Stimulated activated CD8-positive, alpha-beta memory T cell treated with anti-CD3 and anti-CD28 coated beads, Interleukin-7, amount 100 ng/mL, for 4 hours (primary cell): Measurements from ENCODE around the gene IST1.
A peak's percentile ranks its signal among the peaks of the same experiment; 100 is the strongest.
"Not testable (repeated sequence)": the region's sequence is repeated elsewhere in the genome, so short reads cannot be mapped to it uniquely, and the experiment has no call there.

Experiments
- DNase-seq, 2 donors: peaks; one replicate each; pipeline ENCODE4 v3.0.0-alpha.2; 2020; ENCODE audit warnings: low read depth in 2 of 2

IST1 gene

DNA sequence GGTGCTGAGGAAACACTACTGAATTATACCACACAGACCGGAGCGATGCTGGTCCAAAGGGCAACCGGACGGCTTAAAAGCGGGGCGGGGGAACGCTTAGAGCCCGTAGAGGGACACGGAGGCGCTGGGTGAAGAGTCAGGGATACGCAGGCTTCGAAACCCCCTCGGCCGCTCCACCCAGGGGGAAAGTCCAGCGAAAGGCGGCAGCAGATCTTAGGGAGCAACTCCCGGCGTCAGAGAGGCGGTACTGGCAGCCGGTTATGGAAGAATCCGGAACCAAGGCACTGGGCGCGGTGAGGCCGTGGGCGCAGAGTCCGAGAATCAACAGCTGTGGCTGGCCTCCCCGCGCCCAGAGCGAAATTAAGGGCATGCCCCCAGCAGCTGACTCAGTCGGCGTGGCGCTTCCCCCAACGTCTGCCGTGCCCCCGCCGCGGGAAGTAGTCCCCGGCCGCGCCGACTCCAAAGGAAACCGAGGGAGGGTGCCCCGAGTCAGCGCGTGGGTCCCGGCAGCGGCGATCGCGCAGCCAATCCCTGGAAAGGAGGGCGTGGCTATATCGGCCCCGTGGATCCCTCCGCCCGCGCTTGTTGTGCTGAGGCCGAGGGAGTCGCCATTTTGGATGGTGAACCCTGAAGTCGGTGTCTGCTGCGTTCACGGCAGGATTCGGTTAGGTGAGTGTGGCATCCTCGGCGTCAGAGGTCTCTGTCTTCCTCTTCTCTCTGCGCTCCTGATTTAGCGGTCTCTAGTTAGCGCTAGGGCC lies at the start of gene IST1:
IST1 (plus strand) TSS at position 611 of the 758 bp plus-strand sequence. CDS start 20,110 bp downstream, outside the sequence.
- DNase-seq = peak; percentile 96 to 98

DNA sequence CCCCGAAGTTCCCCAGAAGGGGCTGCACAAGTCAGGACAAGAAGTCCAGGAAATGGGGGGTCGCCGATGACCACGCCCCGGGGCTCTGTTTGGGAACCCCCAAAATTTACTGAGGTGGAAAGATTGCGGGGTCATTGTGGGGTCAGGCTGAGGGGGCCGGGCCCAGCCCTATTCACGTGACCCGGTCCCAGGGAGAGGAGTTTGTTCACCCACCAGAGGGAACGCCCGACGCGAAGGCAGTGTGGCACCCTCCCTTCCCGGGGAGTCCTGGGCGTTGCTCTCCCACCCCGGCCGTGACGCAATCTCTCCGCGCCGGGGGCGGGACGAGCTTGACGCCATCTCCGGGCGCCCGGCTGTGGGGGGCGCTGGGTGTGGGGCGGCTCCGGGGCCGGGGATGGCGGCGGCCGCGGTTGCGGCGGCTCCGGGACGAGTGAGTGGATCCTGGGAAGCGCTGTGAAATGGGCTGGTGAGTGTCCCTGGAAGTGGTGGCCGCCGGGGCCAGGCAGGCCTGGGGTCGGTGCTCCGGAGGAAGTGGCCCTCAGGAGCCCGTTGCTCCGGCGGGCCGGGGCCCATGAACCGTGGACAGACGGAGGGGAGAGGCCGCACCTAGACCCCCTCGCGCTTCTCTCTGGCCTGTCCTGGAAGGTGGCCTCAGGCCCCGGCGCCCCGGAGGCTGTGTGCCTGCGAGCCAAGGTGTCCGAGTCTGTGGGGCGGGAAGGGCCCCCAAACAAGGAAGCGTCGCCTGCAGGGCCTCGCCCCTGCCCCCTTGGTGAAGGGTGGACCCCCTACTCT lies 49.5 kb upstream of the IST1 start, which contains the start of gene ATXN1L:
ATXN1L (plus strand) TSS at position 338 of the 792 bp plus-strand sequence. CDS start 3,765 bp downstream, outside the sequence.
- peak; percentile 75 to 87 for DNase-seq

DNA sequence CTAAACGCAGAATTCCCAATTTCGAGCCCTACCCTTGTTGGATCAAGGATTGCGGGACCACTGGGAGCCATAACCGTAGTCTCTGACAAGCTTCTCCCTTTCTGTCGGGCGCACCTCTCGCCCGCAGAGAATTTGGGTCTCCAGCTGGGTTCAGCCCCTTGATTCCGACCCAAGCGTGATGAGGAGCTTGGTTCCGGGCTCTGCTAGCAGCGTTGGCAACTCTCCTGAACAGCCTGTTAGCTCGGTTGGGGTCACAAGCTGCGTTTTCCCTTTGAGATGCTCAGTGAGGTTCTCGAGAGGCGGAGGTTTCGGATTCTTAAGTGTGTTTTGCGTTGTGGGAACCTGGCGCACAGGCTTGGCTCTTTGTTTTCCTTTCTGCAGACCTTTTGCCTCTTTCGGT lies 48.9 kb upstream of the IST1 start:
- DNase-seq = no peak

DNA sequence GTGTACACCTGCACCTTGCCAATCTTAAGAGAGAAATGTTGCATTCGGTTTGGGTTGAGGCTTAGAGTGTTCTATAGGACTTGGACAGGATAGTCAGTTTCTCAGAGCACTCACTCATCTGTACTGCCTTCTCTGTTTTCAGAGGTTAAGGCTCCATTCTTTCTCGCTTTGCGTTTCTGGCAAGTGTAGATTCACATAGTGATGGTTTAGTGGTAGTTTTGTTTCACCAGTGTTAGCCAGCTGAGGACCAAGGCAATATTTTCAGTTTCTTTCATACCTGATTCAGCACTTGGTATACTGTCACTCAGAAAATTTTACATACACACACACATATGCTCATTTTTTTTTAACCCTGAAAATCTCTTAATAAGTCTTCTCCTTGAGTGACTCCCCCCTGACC lies 48.2 kb upstream of the IST1 start:
- no peak for DNase-seq

DNA sequence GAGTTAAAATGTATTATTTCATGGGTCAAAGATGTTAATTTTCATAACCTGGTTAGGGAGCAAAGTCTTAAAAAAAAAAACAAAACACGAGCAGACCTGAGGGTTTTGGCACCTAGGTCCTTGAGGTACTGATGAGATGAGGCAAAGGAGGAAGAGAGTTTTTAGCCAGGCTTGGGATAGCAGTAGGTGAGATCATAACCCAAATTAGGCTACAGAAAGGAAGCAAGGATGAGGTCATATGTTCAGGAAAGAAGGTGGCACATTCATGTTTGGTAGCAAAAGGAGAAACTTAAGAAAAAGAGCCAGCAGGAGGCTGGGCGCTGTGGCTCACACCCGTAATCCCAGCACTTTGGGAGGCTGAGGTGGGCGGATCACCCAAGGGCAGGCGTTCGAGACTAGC lies 46.7 kb upstream of the IST1 start:
- no peak for DNase-seq

DNA sequence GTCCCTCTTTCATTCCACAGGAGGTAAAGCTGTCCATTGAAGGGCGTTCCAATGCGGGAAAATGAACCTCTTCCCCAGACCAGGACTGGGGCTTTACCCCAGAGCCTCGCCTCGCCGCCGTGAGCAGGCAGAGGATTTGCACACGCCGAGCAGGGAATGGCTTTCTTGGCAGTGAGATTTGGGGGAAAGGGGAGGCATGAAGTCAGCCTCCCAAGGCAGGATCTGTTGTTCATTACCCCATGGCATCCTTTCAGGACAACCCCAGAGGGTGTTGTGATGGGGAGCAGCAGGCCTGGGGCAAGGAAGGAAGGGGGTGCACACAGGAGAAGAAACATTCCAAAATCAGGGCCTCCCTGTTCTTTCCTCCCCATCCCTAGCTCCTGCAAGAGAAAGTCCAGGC lies 43.6 kb upstream of the IST1 start:
- no peak for DNase-seq

DNA sequence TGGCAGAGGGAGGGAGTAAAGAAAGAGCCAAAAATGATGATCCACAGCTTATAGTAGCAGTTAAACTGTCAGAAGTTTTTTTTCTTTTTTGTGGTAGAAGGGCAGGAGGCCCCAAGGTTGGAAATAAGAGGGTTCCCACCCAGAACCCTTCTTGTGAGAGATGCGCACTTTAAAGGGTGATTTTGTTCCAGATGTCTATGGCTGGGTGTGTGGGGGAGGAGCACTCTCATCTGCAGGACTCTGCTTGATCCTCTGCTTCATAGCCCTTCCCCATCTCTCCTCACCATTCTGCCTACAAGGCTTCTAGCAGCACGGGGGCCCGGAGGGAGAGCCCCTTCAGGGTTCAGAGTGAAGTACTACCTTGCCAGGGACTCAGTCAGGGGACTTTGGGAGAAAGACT lies 43.2 kb upstream of the IST1 start:
- no peak for DNase-seq

DNA sequence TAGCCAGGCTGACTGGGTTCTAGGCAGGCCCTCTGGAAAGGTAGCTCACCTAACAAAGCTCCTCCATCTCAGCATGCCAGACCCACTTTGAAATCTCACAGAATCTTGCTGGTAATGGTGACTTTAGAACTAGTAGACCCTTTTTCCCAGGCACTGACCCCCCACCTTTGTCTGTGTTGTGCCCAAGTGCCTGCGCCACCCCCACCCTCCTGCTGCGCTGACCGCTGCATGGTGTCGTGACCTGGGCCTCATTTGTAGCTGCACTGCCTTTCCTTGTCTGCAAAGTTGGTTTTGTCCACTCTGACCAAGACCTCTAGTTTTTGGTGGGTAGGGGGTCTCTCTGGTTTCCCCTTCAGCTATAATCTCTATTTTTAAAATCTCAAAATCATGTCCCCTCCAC lies 42.8 kb upstream of the IST1 start:
- no peak for DNase-seq

DNA sequence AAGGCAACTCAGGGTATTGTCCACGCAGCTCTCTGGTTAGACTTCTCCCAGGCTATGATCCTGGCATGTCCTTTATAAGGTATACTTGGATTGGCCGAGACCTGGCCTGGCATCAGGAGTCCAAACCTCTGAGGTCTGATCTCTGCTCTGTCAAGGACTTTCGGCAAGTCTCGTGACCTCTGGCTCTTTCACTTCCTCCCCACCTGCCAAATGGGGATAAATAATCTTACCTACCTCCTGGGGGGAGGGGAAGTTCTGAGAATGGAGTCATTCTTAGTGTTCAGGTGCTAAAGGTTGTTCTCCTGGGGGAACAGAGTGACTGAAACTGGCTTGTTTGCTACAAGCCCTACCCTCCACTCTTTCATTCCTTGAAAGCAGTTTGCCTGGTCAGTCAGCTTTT lies 41.9 kb upstream of the IST1 start:
- DNase-seq = no peak

DNA sequence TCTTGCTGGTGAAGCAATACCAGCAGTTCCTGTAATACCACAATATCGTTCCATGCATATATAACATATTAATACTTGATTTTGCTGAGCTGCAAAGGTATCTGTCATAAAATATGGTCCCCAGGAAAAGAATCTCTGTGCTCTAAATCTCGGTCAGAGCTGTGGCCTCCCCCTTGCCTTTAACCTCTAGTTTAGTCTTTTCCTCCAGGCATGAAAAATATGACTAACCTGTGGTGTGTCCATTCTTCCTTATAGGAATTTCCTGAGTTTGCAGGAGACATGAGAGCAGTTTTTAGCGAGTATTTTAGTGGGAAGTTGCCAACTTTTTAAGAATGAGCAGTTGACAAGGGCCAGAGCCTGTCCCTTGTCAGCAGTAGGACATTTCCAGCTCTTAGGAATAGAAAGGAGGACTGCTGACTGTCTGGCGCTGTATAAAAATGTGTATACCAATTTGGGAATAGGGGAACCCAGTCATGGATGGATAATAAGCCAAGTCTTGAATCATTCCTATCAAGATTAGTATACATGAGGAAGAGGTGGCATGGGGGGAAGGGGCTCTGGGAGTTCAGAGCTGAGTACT lies 40.9 kb upstream of the IST1 start:
- no peak for DNase-seq

DNA sequence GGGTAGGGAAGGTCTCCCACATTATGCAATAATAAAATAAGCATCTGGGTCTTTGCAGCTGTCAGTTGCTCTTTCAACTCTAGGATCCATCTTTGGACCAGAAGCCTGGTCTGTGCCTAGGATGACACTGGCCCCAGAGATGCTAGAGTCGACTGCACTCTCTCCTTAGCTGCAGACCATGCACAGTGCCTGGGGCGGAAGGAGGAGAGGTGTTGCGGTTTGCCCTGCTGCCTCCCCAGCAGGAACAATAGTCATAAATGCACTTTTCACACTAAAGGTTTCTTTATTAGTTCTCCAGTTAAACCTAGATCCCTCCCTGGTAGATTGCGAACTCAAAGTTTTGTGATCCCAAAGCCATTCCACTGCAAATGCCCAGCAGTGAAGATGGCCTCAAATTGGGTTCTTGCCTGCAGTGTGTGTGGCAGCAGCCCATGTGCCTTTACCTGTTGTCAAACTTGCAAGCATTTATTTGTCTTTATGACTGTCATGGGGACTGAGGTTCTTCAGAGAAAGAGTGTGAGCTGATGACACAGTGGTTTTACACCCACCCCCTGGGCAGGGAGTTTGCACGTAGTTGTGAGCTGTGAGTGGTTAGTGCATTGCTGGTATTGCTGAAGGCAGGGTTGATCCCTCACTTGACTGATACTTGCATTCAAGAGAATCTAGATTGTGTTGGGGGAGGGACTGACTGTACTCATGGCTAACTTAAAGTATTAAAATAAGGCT lies 39.2 kb upstream of the IST1 start:
- peak in 1 of 2 donors; percentile 10 for DNase-seq

DNA sequence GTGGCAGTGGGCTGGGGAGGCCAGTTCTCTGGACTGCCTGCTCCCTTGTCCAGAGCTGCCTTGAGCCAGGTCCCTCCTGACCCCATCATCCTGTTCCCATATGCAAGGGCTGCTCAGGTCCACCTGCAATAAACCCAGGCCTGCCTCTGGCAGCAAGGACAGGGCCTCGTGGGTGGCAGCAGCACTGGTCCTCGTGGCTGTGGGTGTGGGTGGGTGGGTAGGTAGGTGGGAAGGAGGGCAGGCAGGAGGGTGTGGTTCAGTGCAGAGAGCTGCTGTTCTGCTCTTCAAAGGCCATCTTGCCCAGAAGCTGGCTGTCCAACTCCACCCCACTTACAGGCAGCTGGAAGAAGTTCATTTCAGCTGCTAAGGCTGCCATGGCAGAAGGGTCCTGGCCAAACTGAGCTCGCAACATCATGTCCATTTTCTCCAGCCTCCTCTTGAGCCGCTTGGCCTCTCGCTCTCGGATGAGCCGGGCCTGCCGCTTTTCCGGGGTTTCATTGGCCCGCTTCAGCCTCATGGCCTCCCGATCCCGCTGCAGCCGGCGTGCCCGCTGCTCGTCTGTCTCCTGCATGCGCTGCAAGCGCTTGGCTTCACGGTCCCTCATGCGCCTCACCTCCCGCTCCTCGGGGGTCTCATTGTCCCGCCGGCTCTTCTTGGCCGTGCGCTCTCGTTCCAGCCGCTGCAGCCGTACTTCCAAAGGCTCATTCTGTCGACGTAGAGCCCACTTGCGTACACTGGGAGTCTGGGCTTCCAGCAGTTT lies 35.4 kb upstream of the IST1 start:
- no peak for DNase-seq

DNA sequence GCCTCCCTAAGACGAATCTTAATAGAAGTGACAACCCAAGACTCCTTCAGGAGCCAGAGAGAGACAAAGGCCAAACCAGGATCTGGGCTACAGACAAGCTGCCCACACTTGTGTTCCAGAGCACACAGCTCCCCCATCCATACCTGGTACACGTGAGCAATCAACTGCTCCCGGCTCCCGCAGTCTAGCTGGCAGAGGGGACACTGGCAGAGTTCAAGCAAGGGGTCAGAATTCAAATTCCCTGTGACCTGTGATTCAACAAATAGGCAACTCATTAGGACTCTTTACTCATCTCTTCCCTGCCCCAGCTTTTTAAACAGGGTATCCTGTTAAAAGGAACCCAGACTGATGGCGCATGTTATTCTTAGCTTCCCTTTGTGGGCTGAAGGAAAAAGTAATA lies 31.3 kb upstream of the IST1 start:
- DNase-seq = no peak

DNA sequence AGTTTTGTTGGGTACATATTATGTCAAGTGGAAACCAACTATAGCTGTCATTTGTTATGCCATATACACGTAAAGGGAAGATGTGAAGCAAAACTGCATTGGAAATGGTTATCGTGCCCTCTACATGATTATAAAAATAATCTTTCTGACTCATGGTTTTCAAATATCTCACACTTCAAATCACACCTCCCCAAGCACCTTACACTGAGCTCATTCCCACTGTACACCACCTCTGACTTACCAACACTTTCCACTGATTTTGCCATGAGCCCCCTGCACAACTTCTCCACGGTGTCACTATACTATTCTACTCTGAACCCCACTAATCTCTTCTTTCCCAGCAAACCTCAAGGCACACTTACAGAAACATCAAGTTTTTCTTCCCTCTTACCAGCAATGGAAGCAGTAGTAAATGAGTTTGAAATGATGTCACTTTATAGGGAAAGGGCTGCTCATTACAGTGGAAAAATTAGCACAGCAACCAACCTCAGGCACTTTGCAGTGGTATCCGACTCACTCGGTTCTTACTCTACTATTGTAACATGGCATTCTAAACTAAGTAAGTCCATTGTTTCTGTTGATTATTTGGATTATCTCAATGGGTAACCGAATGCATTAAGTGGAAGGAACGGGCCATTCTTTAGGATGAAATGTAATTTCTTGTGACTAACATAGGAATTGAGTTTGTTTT lies 30.0 kb upstream of the IST1 start:
- no peak for DNase-seq

DNA sequence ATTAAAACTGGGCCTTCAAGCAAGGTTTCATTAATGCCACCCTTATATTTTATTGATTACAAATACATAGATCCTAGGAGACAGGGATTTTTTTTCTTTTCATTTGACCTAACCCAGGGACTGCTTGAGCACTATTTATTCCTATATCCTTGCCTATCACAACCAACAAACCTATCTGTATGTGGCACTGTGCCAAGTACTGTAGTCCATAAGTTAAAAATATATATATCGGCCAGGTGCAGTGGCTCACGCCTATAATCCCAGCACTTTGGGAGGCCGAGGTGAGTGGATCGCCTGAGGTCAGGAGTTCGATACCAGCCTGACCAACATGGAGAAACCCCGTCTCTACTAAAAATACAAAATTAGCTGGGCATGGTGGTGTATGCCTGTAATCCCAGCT lies 28.2 kb upstream of the IST1 start:
- not testable (repeated sequence) for DNase-seq

DNA sequence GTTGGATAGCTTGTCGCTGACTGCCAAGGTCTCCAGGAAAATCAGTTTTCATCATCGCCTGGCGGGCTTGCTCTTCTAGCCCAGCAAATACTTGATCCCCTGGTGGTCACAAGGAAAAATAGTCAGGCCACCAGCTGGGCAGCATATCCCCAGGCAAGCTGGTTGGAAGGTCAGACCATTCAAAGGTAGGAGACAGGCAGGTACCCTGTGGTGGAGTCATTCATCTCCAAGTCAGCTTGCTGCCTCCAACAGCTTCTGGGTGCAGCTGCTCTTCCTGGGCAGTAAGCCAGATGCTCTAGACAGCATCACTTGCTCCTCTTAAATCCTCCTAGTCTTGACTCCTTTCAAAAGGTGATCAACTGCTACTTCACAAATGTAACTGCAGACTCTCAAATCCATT lies 27.4 kb upstream of the IST1 start:
- DNase-seq = no peak

DNA sequence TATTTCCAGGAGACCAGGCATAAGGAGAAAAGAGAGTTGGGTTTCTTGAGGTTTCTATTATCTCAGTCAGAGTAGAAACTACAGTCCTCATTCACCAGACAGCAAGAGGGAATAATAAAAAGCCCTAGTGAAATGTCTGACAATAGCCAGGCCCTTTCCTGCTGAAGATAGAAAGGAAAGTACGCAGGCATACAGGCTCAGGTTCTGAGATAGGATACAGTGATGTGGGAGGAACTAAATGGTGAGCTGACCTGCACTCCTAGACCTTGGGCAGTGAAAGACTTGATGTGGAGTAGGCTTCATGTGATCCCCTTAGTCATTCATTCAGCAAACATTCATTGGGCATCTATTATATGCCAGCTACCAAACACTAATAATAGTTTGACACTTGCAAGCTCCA lies 26.2 kb upstream of the IST1 start:
- no peak for DNase-seq

DNA sequence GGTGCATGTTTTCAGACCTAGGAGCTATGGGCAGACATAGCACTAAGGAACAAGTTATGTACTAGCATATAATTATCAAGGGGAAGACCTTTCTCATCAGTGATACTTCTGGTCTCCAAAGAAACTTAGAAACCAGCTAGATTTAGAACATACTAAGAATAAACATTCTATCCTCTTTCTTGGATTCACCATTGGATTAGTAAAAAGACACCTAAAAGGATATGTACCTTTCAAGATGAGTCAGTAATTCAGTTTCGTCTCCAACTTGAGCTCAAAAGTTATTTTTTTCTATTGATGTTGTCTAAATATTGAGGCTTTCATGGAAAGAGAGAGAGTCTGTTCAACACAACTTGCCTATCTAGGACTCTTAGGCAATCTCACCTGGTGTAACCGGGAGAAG lies 24.5 kb upstream of the IST1 start:
- DNase-seq = no peak

DNA sequence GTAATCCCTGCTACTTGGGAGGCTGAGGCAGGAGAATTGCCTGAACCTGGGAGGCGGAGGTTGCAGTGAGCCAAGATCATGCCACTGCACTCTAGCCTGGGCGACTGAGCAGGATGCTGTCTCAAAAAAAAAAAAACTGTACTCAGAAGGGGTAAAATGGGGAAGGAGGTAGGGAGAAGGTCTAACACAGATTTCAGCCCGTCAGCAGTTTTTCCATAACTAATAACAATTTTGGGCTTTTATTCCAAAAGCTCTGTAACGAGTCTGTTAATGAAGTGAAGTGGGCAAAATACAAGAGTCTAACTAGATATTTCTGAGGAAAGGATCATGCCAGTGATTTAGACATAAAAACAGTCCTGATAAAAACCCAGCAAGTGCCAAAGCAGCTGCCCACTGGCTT lies 22.1 kb upstream of the IST1 start:
- no peak for DNase-seq

DNA sequence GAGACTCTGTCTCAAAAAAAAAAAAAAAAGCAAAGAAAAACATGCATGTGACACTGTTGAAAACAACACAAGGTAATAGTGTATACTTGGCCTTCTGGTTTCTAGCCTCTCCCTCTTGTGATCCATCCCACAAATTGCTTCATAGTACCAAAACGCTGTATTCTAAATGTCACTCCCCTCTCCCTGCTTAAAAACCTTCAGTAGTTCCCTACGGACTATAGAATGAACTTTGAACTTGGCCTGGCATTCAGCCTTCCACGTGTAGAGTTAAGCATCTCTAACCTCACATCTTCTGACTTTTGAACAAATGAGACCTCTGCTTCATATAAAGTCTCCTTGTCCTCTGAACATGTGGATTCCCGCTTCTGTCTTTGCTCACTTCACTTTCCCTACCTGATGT lies 16.4 kb upstream of the IST1 start:
- no peak for DNase-seq

DNA sequence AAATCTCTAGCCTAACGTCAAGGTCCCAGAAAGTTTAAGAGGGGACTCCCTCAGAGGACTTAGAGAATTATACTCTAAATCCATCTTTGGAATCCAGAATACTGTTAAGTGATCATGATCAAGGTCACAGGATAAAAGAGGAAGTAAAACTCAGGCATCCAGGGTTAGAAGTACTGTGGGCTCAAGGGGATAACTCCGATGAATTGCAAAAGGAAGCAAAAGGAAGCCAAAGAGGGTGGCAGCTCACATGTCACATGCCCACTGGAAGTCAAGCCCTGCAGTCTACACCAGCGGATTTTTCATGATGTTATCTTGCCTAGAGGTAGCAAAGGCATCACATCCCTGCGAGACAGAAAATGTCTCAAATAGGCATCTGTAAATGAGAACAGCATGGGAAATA lies 15.2 kb upstream of the IST1 start:
- no peak for DNase-seq
